Naive thymus-derived CD8-positive, alpha-beta T cell (primary cell): ENCODE data around the gene THSD7B. TPM values are rescaled to one million over a fixed set of nuclear protein-coding genes. Genes with fewer than 3 reads are reported as not detected.

Experiments used
- ATAC-seq, 2 donors: fragments of 150-1000 bp; cut with Tn5 transposase in 1 of 2; sonication (Bioruptor Pico), chemical (Tn5 transposase) in 1 of 2; 1 replicate in 1 of 2; 2 replicates in 1 of 2; pipeline ENCODE4 v1.10.0; 2021; ENCODE audit warnings: mild to moderate bottlenecking in 2 of 2, moderate library complexity in 2 of 2
- POLR2A ChIA-PET: fragments of 350-600 bp; sonication (Branson Sonifier 250); formaldehyde crosslinking; loops from one replicate; lab custom pipeline; 2021; ENCODE audit warnings: antibody characterized with exemption; lab: Charles Lee
- DNase-seq, 10 donors: peaks; one replicate each; pipeline versions ENCODE4 v3.0.0 to v3.0.0-alpha.2; 2020 to 2022
- H3K27ac Mint-ChIP-seq, 10 donors: one replicate each; pipeline ENCODE4 v1.8.0; 2020 to 2022; ENCODE audit warnings: mild to moderate bottlenecking in 10 of 10, mixed read lengths in 10 of 10, moderate library complexity in 4 of 10, inconsistent platforms in 1 of 10
- H3K27me3 Mint-ChIP-seq, 5 donors: one replicate each; pipeline ENCODE4 v1.8.0; 2021 to 2022; ENCODE audit warnings: mixed read lengths in 5 of 5
- H3K36me3 Mint-ChIP-seq, 3 donors: one replicate each; pipeline ENCODE4 v1.8.0; 2020 to 2022; ENCODE audit warnings: mixed read lengths in 3 of 3, mild to moderate bottlenecking in 2 of 3, inconsistent platforms in 1 of 3
- H3K4me1 Mint-ChIP-seq, 4 donors: one replicate each; pipeline ENCODE4 v1.8.0; 2021 to 2022; ENCODE audit warnings: mixed read lengths in 4 of 4
- H3K4me3 Mint-ChIP-seq, 10 donors: one replicate each; pipeline ENCODE4 v1.8.0; 2020 to 2022; ENCODE audit warnings: mild to moderate bottlenecking in 10 of 10, mixed read lengths in 10 of 10, moderate library complexity in 6 of 10, inconsistent platforms in 1 of 10
- H3K9me3 Mint-ChIP-seq, 9 donors: one replicate each; pipeline ENCODE4 v1.8.0; 2020 to 2022; ENCODE audit warnings: mixed read lengths in 9 of 9, mild to moderate bottlenecking in 3 of 9, inconsistent platforms in 1 of 9, moderate library complexity in 1 of 9
- polyA plus RNA-seq, 3 donors: library from polyadenylated mRNA; unstranded; fragments of 300-500 nt; fragmentation: Illumina TruSeq; gene quantifications; one replicate each; pipeline ENCODE4 v1.2.3, GENCODE V29; 2021
- total RNA-seq, 8 experiments: library from RNA in 2 of 8; stranded (reverse) in 2 of 8; gene quantifications; one replicate each; pipeline ENCODE4 v1.2.3 and lab custom pipeline; 2021 to 2026

Gene THSD7B
- total and polyA plus RNA-seq, 5 experiments from 2014 or later: not detected

- POLR2A ChIA-PET: no interaction called here
- DNase-seq: no peak
- no peak for ATAC-seq
- Mint-ChIP-seq H3K4me1 (no peaks in the 10 kb centered on the region), H3K27me3 (peaks cover 1 to 14% (median 3%) of the 10 kb centered on the region in 5 donors), H3K27ac (no peak overlapping the region), H3K4me3 (no peak overlapping the region), H3K9me3 (peaks cover 0 to 4% (median 0%) of the 10 kb centered on the region in 9 donors), H3K36me3 (no peaks in the 10 kb centered on the region)
Observed at GRCh38 chr2:137206069-137206468, 440.7 kb downstream of the THSD7B start.

- POLR2A ChIA-PET: no interaction called here
- Mint-ChIP-seq H3K36me3 (no peaks in the 10 kb centered on the region), H3K4me3 (no peak overlapping the region)
Observed at GRCh38 chr2:137207030-137207429, 441.7 kb downstream of the THSD7B start.

GRCh38 chr2:137208431-137208891 is 443.1 kb downstream of the THSD7B start:
- Mint-ChIP-seq H3K36me3 (no peaks in the 10 kb centered on the region), H3K9me3 (peaks cover 0 to 4% (median 0%) of the 10 kb centered on the region in 9 donors), H3K27me3 (peaks cover 0 to 9% (median 1%) of the 10 kb centered on the region in 5 donors), H3K4me3 (no peak overlapping the region), H3K4me1 (no peaks in the 10 kb centered on the region), H3K27ac (no peak overlapping the region)
- POLR2A ChIA-PET: no interaction called here
- ATAC-seq: no peak
- no peak for DNase-seq

More at GRCh38 chr2:137207030-137207429, 441.7 kb downstream of the THSD7B start:
- H3K9me3 Mint-ChIP-seq: peaks cover 0 to 4% (median 0%) of the 10 kb centered on the region in 9 donors
- DNase-seq: no peak
- H3K4me1 Mint-ChIP-seq: no peaks in the 10 kb centered on the region
- H3K27ac Mint-ChIP-seq: no peak overlapping the region
- ATAC-seq: no peak
- peaks cover 1 to 9% (median 3%) of the 10 kb centered on the region in 5 donors for H3K27me3 Mint-ChIP-seq

GRCh38 chr2:137210039-137210438 is 444.7 kb downstream of the THSD7B start:
- Mint-ChIP-seq H3K4me3 (no peak overlapping the region), H3K27me3 (peaks cover 0 to 10% (median 1%) of the 10 kb centered on the region in 5 donors), H3K9me3 (peaks cover 0 to 4% (median 0%) of the 10 kb centered on the region in 9 donors), H3K36me3 (no peaks in the 10 kb centered on the region), H3K27ac (no peak overlapping the region), H3K4me1 (no peaks in the 10 kb centered on the region)
- POLR2A ChIA-PET: no interaction called here
- no peak for DNase-seq
- no peak for ATAC-seq

GRCh38 chr2:137211761-137212160 is 446.4 kb downstream of the THSD7B start:
- ATAC-seq (no peak), DNase-seq (no peak)
- Mint-ChIP-seq H3K4me1 (no peaks in the 10 kb centered on the region), H3K36me3 (no peaks in the 10 kb centered on the region), H3K4me3 (no peak overlapping the region), H3K27ac (no peak overlapping the region), H3K9me3 (peaks cover 0 to 4% (median 0%) of the 10 kb centered on the region in 9 donors), H3K27me3 (peaks cover 0 to 12% (median 0%) of the 10 kb centered on the region in 5 donors)
- POLR2A ChIA-PET: no interaction called here

- no peaks in the 10 kb centered on the region for H3K4me1 Mint-ChIP-seq
- no peak overlapping the region for H3K4me3 Mint-ChIP-seq
- H3K36me3 Mint-ChIP-seq: no peaks in the 10 kb centered on the region
- ATAC-seq (no peak), DNase-seq (no peak)
- peaks cover 0 to 9% (median 0%) of the 10 kb centered on the region in 5 donors for H3K27me3 Mint-ChIP-seq
- no peak overlapping the region for H3K27ac Mint-ChIP-seq
- H3K9me3 Mint-ChIP-seq: peaks cover 0 to 4% (median 0%) of the 10 kb centered on the region in 9 donors
- POLR2A ChIA-PET: no interaction called here
Observed at GRCh38 chr2:137220438-137220993, 455.2 kb downstream of the THSD7B start.

- Mint-ChIP-seq H3K36me3 (no peaks in the 10 kb centered on the region), H3K27me3 (peaks cover 0 to 9% (median 0%) of the 10 kb centered on the region in 5 donors), H3K27ac (no peak overlapping the region)
Observed at GRCh38 chr2:137221797-137222492, 456.6 kb downstream of the THSD7B start.

GRCh38 chr2:137223722-137224121 is 458.4 kb downstream of the THSD7B start:
- Mint-ChIP-seq H3K36me3 (no peaks in the 10 kb centered on the region), H3K9me3 (peaks cover 0 to 4% (median 0%) of the 10 kb centered on the region in 9 donors), H3K27me3 (peaks cover 0 to 9% (median 2%) of the 10 kb centered on the region in 5 donors), H3K4me3 (no peak overlapping the region), H3K27ac (no peak overlapping the region), H3K4me1 (no peaks in the 10 kb centered on the region)
- ATAC-seq: no peak
- POLR2A ChIA-PET: no interaction called here
- DNase-seq: no peak

More at GRCh38 chr2:137221797-137222492, 456.6 kb downstream of the THSD7B start:
- ATAC-seq (no peak), DNase-seq (no peak)
- Mint-ChIP-seq H3K4me1 (no peaks in the 10 kb centered on the region), H3K4me3 (no peak overlapping the region), H3K9me3 (peaks cover 0 to 4% (median 0%) of the 10 kb centered on the region in 9 donors)
- POLR2A ChIA-PET: no interaction called here

GRCh38 chr2:137228566-137228965 is 463.2 kb downstream of the THSD7B start:
- ATAC-seq (no peak), DNase-seq (no peak)
- Mint-ChIP-seq H3K4me3 (no peak overlapping the region), H3K9me3 (peaks cover 0 to 4% (median 0%) of the 10 kb centered on the region in 9 donors), H3K36me3 (no peaks in the 10 kb centered on the region), H3K27ac (no peak overlapping the region), H3K27me3 (peaks cover 0 to 4% (median 0%) of the 10 kb centered on the region in 5 donors), H3K4me1 (no peaks in the 10 kb centered on the region)
- POLR2A ChIA-PET: no interaction called here

GRCh38 chr2:137229834-137230233 is 464.5 kb downstream of the THSD7B start:
- Mint-ChIP-seq H3K4me1 (no peaks in the 10 kb centered on the region), H3K27ac (no peak overlapping the region), H3K9me3 (peaks cover 0 to 4% (median 0%) of the 10 kb centered on the region in 9 donors), H3K36me3 (no peaks in the 10 kb centered on the region), H3K27me3 (peaks cover 0 to 4% (median 0%) of the 10 kb centered on the region in 5 donors), H3K4me3 (no peak overlapping the region)
- DNase-seq (no peak), ATAC-seq (no peak)
- POLR2A ChIA-PET: no interaction called here

GRCh38 chr2:137231628-137232027 is 466.3 kb downstream of the THSD7B start:
- DNase-seq (no peak), ATAC-seq (no peak)
- Mint-ChIP-seq H3K36me3 (no peaks in the 10 kb centered on the region), H3K4me1 (no peaks in the 10 kb centered on the region), H3K9me3 (peaks cover 0 to 2% (median 0%) of the 10 kb centered on the region in 9 donors), H3K27me3 (peaks cover 0 to 4% (median 0%) of the 10 kb centered on the region in 5 donors), H3K27ac (no peak overlapping the region), H3K4me3 (no peak overlapping the region)
- POLR2A ChIA-PET: no interaction called here

- no peak for ATAC-seq
- H3K4me3 Mint-ChIP-seq: no peak overlapping the region
- peaks cover 0 to 4% (median 0%) of the 10 kb centered on the region in 5 donors for H3K27me3 Mint-ChIP-seq
- POLR2A ChIA-PET: no interaction called here
- no peaks in the 10 kb centered on the region for H3K36me3 Mint-ChIP-seq
- no peak overlapping the region for H3K27ac Mint-ChIP-seq
- no peaks in the 10 kb centered on the region for H3K4me1 Mint-ChIP-seq
- peaks cover 0 to 2% (median 0%) of the 10 kb centered on the region in 9 donors for H3K9me3 Mint-ChIP-seq
- no peak for DNase-seq
Observed at GRCh38 chr2:137232076-137232475, 466.7 kb downstream of the THSD7B start.

- Mint-ChIP-seq H3K4me1 (no peaks in the 10 kb centered on the region), H3K36me3 (no peaks in the 10 kb centered on the region), H3K4me3 (no peak overlapping the region), H3K27ac (no peak overlapping the region), H3K9me3 (peaks cover 0 to 2% (median 0%) of the 10 kb centered on the region in 9 donors), H3K27me3 (peaks cover 0 to 4% (median 0%) of the 10 kb centered on the region in 5 donors)
- ATAC-seq (no peak), DNase-seq (no peak)
- POLR2A ChIA-PET: no interaction called here
Observed at GRCh38 chr2:137233091-137233490, 467.7 kb downstream of the THSD7B start.
